HepG2 (cell line): ENCODE data around the gene SP110. TPM values are rescaled to one million over a fixed set of nuclear protein-coding genes. Genes with fewer than 3 reads are reported as not detected.
A peak's percentile ranks its signal among the peaks of the same experiment; 100 is the strongest.

Source experiments
- BHLHE40 ChIP-seq: IDR thresholded peaks from 2 replicates; pipeline ENCODE4 v1.6.1; 2011; ENCODE audit warnings: low read length, improper control_type of control experiment
- CEBPZ ChIP-seq: IDR thresholded peaks from 2 replicates; pipeline ENCODE4 v1.6.1; 2012; ENCODE audit warnings: low read length, improper control_type of control experiment
- HHEX ChIP-seq: IDR thresholded peaks from 2 replicates; pipeline ENCODE4 v1.6.1; 2016; ENCODE audit warnings: control low read depth
- HMGXB3 ChIP-seq: sonication (generic); formaldehyde crosslinking; IDR thresholded peaks from 2 replicates; pipeline ENCODE4 v1.4.0; 2020; ENCODE audit warnings: missing genetic modification reagents, borderline replicate concordance
- KLF15 ChIP-seq: sonication (generic); formaldehyde crosslinking; IDR thresholded peaks from 2 replicates; pipeline ENCODE4 v1.8.1; 2023; ENCODE audit warnings: borderline replicate concordance, mild to moderate bottlenecking, inconsistent platforms, missing genetic modification reagents, mixed read lengths
- MBD4 ChIP-seq: IDR thresholded peaks from 2 replicates; pipeline ENCODE4 v1.6.1; 2012; ENCODE audit warnings: low read length, inconsistent platforms, borderline replicate concordance
- PAX8 ChIP-seq: sonication (generic); formaldehyde crosslinking; IDR thresholded peaks from 2 replicates; pipeline ENCODE4 v1.8.0; 2022; ENCODE audit warnings: mild to moderate bottlenecking, missing genetic modification reagents, borderline replicate concordance
- PHF8 ChIP-seq: sonication (generic); formaldehyde crosslinking; IDR thresholded peaks from 2 replicates; pipeline ENCODE4 v1.5.0; 2020; ENCODE audit warnings: missing genetic modification reagents
- RBAK ChIP-seq: sonication (generic); formaldehyde crosslinking; IDR thresholded peaks from 2 replicates; pipeline ENCODE4 v1.5.1; 2020; ENCODE audit warnings: mild to moderate bottlenecking, missing genetic modification reagents
- SIN3B ChIP-seq: fragments of 150-350 bp; IDR thresholded peaks from 2 replicates; pipeline ENCODE4 v1.6.1; 2014; ENCODE audit warnings: low read length
- SP140L ChIP-seq: sonication (generic); formaldehyde crosslinking; IDR thresholded peaks from 2 replicates; pipeline ENCODE4 v1.4.0; 2020; ENCODE audit warnings: missing genetic modification reagents, borderline replicate concordance
- TOPORS ChIP-seq: sonication (generic); formaldehyde crosslinking; IDR thresholded peaks from 2 replicates; pipeline ENCODE4 v1.8.0; 2023; ENCODE audit warnings: mild to moderate bottlenecking, missing genetic modification reagents
- ZFP37 ChIP-seq: sonication (generic); formaldehyde crosslinking; IDR thresholded peaks from 2 replicates; pipeline ENCODE4 v1.4.0; 2020; ENCODE audit warnings: missing genetic modification reagents, borderline replicate concordance
- ZNF232 ChIP-seq: sonication (generic); formaldehyde crosslinking; IDR thresholded peaks from 2 replicates; pipeline ENCODE4 v1.4.0; 2020; ENCODE audit warnings: missing genetic modification reagents, borderline replicate concordance
- ZNF460 ChIP-seq: sonication (generic); formaldehyde crosslinking; IDR thresholded peaks from 2 replicates; pipeline ENCODE4 v1.5.1; 2020; ENCODE audit warnings: missing genetic modification reagents, mild to moderate bottlenecking, borderline replicate concordance
- ZNF572 ChIP-seq: sonication (generic); formaldehyde crosslinking; IDR thresholded peaks from 2 replicates; pipeline ENCODE4 v1.5.1; 2020; ENCODE audit warnings: mild to moderate bottlenecking, missing genetic modification reagents
- ZNF660 ChIP-seq: sonication (generic); formaldehyde crosslinking; IDR thresholded peaks from 2 replicates; pipeline ENCODE4 v1.5.1; 2020; ENCODE audit warnings: mild to moderate bottlenecking, low read depth, missing genetic modification reagents, borderline replicate concordance
- polyA plus RNA-seq, 8 experiments: library from polyadenylated mRNA; depleted of rRNA in 3 of 8; stranded (reverse) in 7 of 8; unstranded in 1 of 8; fragments of >200 nt; fragmentation: Illumina TruSeq in 4 of 8; extraction: Trizol in 4 of 8; gene quantifications; 2 replicates each; pipeline versions ENCODE4 v1.2.1 to v1.2.3, GENCODE V29; 2011 to 2016; ENCODE audit warnings: low read depth in 4 of 8, missing spikeins in 1 of 8, mixed read lengths in 1 of 8; ENCODE audit not compliant: insufficient read depth in 1 of 8
- total RNA-seq, 5 experiments: library from RNA; depleted of rRNA; stranded (reverse); fragments of >200 nt; fragmentation: Illumina TruSeq; extraction: Trizol; gene quantifications; 2 replicates each; pipeline ENCODE4 v1.2.3, GENCODE V29; 2016; ENCODE audit warnings: low read depth in 1 of 5
- TF ChIP-seq, protein P1 (sequence below): sonication (generic); formaldehyde crosslinking; IDR thresholded peaks from 2 replicates; pipeline ENCODE4 v1.8.0; 2022; ENCODE audit warnings: mild to moderate bottlenecking, missing genetic modification reagents, moderate library complexity

Gene SP110
- total and polyA plus RNA-seq, 2 of the 13 experiments (the other 11 are each of a cell fraction or from before 2014, with no cell fraction given): 7.9 to 10.4 TPM

- TF ChIP-seq ZFP37 (no peak), ZNF572 (peak; percentile 57; the same call in 1 of the 2 replicates), PAX8 (CRISPR knock-in tag) (no peak), ZNF460 (no peak), SP140L (CRISPR knock-in tag) (0 out of 2 replicates have a peak, but pooled peaks have one; percentile 69), RBAK (CRISPR knock-in tag) (no peak), PHF8 (CRISPR knock-in tag) (peak; percentile 72; the same call in 1 of the 2 replicates), MBD4 (no peak), CEBPZ (no peak), ZNF232 (no peak), SIN3B (no peak), HHEX (no peak), ZNF660 (CRISPR knock-in tag) (no peak), HMGXB3 (CRISPR knock-in tag) (0 out of 2 replicates have a peak, but pooled peaks have one; percentile 19), KLF15 (CRISPR knock-in tag) (no peak), TOPORS (0 out of 2 replicates have a peak, but pooled peaks have one; percentile 29), BHLHE40 (no peak)
- TF ChIP-seq, protein P1, sequence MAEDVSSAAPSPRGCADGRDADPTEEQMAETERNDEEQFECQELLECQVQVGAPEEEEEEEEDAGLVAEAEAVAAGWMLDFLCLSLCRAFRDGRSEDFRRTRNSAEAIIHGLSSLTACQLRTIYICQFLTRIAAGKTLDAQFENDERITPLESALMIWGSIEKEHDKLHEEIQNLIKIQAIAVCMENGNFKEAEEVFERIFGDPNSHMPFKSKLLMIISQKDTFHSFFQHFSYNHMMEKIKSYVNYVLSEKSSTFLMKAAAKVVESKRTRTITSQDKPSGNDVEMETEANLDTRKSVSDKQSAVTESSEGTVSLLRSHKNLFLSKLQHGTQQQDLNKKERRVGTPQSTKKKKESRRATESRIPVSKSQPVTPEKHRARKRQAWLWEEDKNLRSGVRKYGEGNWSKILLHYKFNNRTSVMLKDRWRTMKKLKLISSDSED: no peak
Observed at GRCh38 chr2:230219419-230220331, at the start of gene SP110 (continued).
